GM10248 (cell line): ENCODE measurements around the gene PUM2.
"Not testable (repeated sequence)": the region's sequence is repeated elsewhere in the genome, so short reads cannot be mapped to it uniquely, and the experiment has no call there.

Experiments
- CTCF ChIA-PET: fragments of 300-600 bp; sonication (Branson Sonifier 250); formaldehyde crosslinking; extraction: SDS; loops from one replicate; lab custom pipeline; 2021; ENCODE audit warnings: antibody characterized with exemption; lab: Yijun Ruan, JAX
- POLR2A ChIA-PET: fragments of 350-650 bp; sonication (Branson Sonifier 250); formaldehyde crosslinking; extraction: SDS; loops from one replicate; lab custom pipeline; 2020; ENCODE audit warnings: antibody characterized with exemption; lab: Yijun Ruan, JAX
- DNase-seq: peaks from one replicate; pipeline ENCODE4 v3.0.0; 2012; ENCODE audit errors: extremely low spot score
- CTCF ChIP-seq: IDR thresholded peaks from 2 replicates; pipeline ENCODE4 v1.5.1; 2012; ENCODE audit warnings: mild to moderate bottlenecking, low read depth; ENCODE audit errors: extremely low read depth, missing control alignments, control extremely low read depth

Gene PUM2

GRCh38 chr2:20242727-20243377 is 107.8 kb downstream of the PUM2 start:
- TF ChIP-seq CTCF: no peak
- DNase-seq: no peak
- ChIA-PET POLR2A (no interaction called here), CTCF (interaction anchor here (0.6 to 6.6 kb wide), 17 partner anchors 9 to 400 kb away, joined by 3 to 38 read pairs (median 3); partner anchors contain the start of gene SDC1)

- CTCF ChIA-PET: interaction anchor here (0.7 to 6.6 kb wide), 17 partner anchors 10 to 401 kb away, joined by 3 to 38 read pairs (median 3); partner anchors contain the start of gene SDC1
- TF ChIP-seq CTCF: peak; percentile 55
Observed at GRCh38 chr2:20241973-20242726, 108.5 kb downstream of the PUM2 start.

GRCh38 chr2:20240291-20240690 is 110.4 kb downstream of the PUM2 start:
- DNase-seq, POLR2A ChIA-PET: not testable (repeated sequence)
- CTCF ChIA-PET: interaction anchor here (1.5 to 6.6 kb wide), 4 partner anchors 8 to 30 kb away, joined by 5 to 38 read pairs (median 18); partner anchors contain the start of gene SDC1

More at GRCh38 chr2:20241973-20242726, 108.5 kb downstream of the PUM2 start:
- DNase-seq: peak; percentile 77
- POLR2A ChIA-PET: interaction anchor here (1.0 kb wide), 1 partner anchor 171 kb away, joined by 3 read pairs; no protein-coding TSS in a partner anchor

- no peak for DNase-seq
- no peak for TF ChIP-seq CTCF
- ChIA-PET CTCF (interaction anchor here (1.0 to 6.6 kb wide), 3 partner anchors 9 to 12 kb away, joined by 3 to 38 read pairs (median 3); partner anchors contain the start of gene SDC1), POLR2A (no interaction called here)
Observed at GRCh38 chr2:20236496-20236895, 114.1 kb downstream of the PUM2 start.

GRCh38 chr2:20235655-20236305 is 114.9 kb downstream of the PUM2 start:
- ChIA-PET POLR2A (no interaction called here), CTCF (interaction anchor here (1.0 to 1.1 kb wide), 2 partner anchors 10 to 11 kb away, joined by 3 read pairs; partner anchors contain the start of gene SDC1)
- no peak for TF ChIP-seq CTCF
- no peak for DNase-seq

GRCh38 chr2:20234597-20234996 is 116.0 kb downstream of the PUM2 start:
- CTCF ChIA-PET: interaction anchor here (1.5 to 4.9 kb wide), 3 partner anchors 8 to 20 kb away, joined by 3 to 29 read pairs (median 4); partner anchors contain the start of gene SDC1
- DNase-seq: not testable (repeated sequence)

GRCh38 chr2:20232837-20233207 is 117.8 kb downstream of the PUM2 start:
- CTCF ChIA-PET: interaction anchor here (0.9 to 4.9 kb wide), 4 partner anchors 10 to 97 kb away, joined by 3 to 29 read pairs (median 4); no protein-coding TSS in a partner anchor

More at GRCh38 chr2:20234597-20234996, 116.0 kb downstream of the PUM2 start:
- POLR2A ChIA-PET: not testable (repeated sequence)

More at GRCh38 chr2:20232837-20233207, 117.8 kb downstream of the PUM2 start:
- POLR2A ChIA-PET: no interaction called here
- no peak for TF ChIP-seq CTCF
- no peak for DNase-seq
